CD4-positive, alpha-beta T cell treated with Interleukin-6 at 100 ng/mL for 8 hours (primary cell): Measurements from ENCODE around the gene MMP28.

Experiments
- DNase-seq: peaks from one replicate; pipeline ENCODE4 v3.0.0-alpha.2; 2020; ENCODE audit warnings: mixed read lengths, low spot score

Gene MMP28

GRCh38 chr17:35726127-35726952 is 69.1 kb downstream of the MMP28 start:
- DNase-seq: no peak

- no peak for DNase-seq
Observed at GRCh38 chr17:35725802-35726126, 69.7 kb downstream of the MMP28 start.

- DNase-seq: no peak
Observed at GRCh38 chr17:35725058-35725457, 70.4 kb downstream of the MMP28 start.

GRCh38 chr17:35723735-35724134 is 71.7 kb downstream of the MMP28 start:
- no peak for DNase-seq

GRCh38 chr17:35717475-35717874 is 78.0 kb downstream of the MMP28 start:
- DNase-seq: no peak

- no peak for DNase-seq
Observed at GRCh38 chr17:35716897-35717465, 78.5 kb downstream of the MMP28 start.

- DNase-seq: no peak
Observed at GRCh38 chr17:35716173-35716572, 79.3 kb downstream of the MMP28 start.
